H1 (cell line): Measurements from ENCODE around the gene PUS7L. TPM values are rescaled to one million over a fixed set of nuclear protein-coding genes. Genes with fewer than 3 reads are reported as not detected.

Experiments used
- CTCF ChIA-PET: fragments of 300-600 bp; sonication (Branson Sonifier 250); formaldehyde crosslinking; loops from one replicate; lab custom pipeline; 2021; ENCODE audit not compliant: partially characterized antibody; lab: Charles Lee
- POLR2A ChIA-PET: fragments of 300-600 bp; sonication (Branson Sonifier 250); formaldehyde crosslinking; loops from one replicate; lab custom pipeline; 2021; ENCODE audit warnings: inconsistent platforms; ENCODE audit not compliant: partially characterized antibody; lab: Charles Lee
- DNase-seq, 2 experiments: peaks; one replicate each; pipeline versions ENCODE4 v3.0.0 to v3.0.0-alpha.2; 2010 to 2022; ENCODE audit warnings: low spot score in 2 of 2, low read depth in 1 of 2, mixed read lengths in 1 of 2
- FAIRE-seq: peaks from 2 replicates; lab custom pipeline; 2011; peaks lifted over from hg19 to GRCh38; lab: Jason Lieb, UNC
- H2AFZ ChIP-seq: 2 replicates; pipeline ENCODE4 v1.8.1; 2012; ENCODE audit warnings: low read length, inconsistent platforms
- H2AK5ac ChIP-seq: 2 replicates; pipeline ENCODE4 v1.6.1; 2013; ENCODE audit warnings: low read depth, low read length
- H2BK120ac ChIP-seq: replicated peaks from 2 replicates; pipeline ENCODE3; 2013; ENCODE audit warnings: low read depth, low read length, inconsistent platforms
- H2BK12ac ChIP-seq: 2 replicates; pipeline ENCODE4 v1.6.1; 2013; ENCODE audit warnings: low read depth, low read length
- H2BK15ac ChIP-seq: 2 replicates; pipeline ENCODE4 v1.6.1; 2013; ENCODE audit warnings: low read length
- H2BK20ac ChIP-seq: 2 replicates; pipeline ENCODE4 v1.6.1; 2013; ENCODE audit warnings: low read length
- H2BK5ac ChIP-seq: 2 replicates; pipeline ENCODE4 v1.6.1; 2013; ENCODE audit warnings: low read depth, low read length
- H3K14ac ChIP-seq: 2 replicates; pipeline ENCODE4 v1.6.1; 2013; ENCODE audit warnings: inconsistent platforms; ENCODE audit not compliant: insufficient read length
- H3K18ac ChIP-seq: 2 replicates; pipeline ENCODE4 v1.6.1; 2013; ENCODE audit warnings: low read length; ENCODE audit errors: extremely low read depth
- H3K23ac ChIP-seq: 2 replicates; pipeline ENCODE4 v1.6.1; 2013; ENCODE audit warnings: inconsistent platforms; ENCODE audit not compliant: insufficient read length
- H3K23me2 ChIP-seq: 2 replicates; pipeline ENCODE4 v1.6.1; 2013; ENCODE audit warnings: low read depth, low read length
- H3K27ac ChIP-seq: 2 replicates; pipeline ENCODE4 v1.6.1; 2011; ENCODE audit warnings: low read depth, low read length, inconsistent platforms
- H3K27me3 ChIP-seq, 4 experiments: replicated peaks in 1 of 4; 1 replicate in 1 of 4; 2 replicates in 3 of 4; pipeline versions ENCODE4 v1.6.1 to v1.8.1; 2011 to 2013; ENCODE audit warnings: low read length in 3 of 4, mild to moderate bottlenecking in 3 of 4, inconsistent platforms in 2 of 4, mixed read lengths in 2 of 4, moderate library complexity in 1 of 4; ENCODE audit not compliant: control insufficient read depth in 3 of 4, insufficient read depth in 3 of 4; ENCODE audit errors: extremely low read depth in 1 of 4
- H3K36me3 ChIP-seq, 4 experiments: 2 replicates each; pipeline versions ENCODE4 v1.6.1 to v1.8.1; 2011 to 2013; ENCODE audit warnings: mild to moderate bottlenecking in 4 of 4, low read length in 3 of 4, moderate library complexity in 2 of 4, control low read depth in 1 of 4, inconsistent platforms in 1 of 4; ENCODE audit not compliant: insufficient read depth in 4 of 4, control insufficient read depth in 2 of 4
- H3K4ac ChIP-seq: replicated peaks from 2 replicates; pipeline ENCODE3; 2013; ENCODE audit warnings: low read length, low read depth, mixed read lengths, inconsistent platforms; ENCODE audit not compliant: insufficient read length
- H3K4me1 ChIP-seq, 4 experiments: replicated peaks in 1 of 4; 1 replicate in 1 of 4; 2 replicates in 3 of 4; pipeline versions ENCODE4 v1.6.1 to v1.8.1; 2011 to 2013; ENCODE audit warnings: low read length in 3 of 4, inconsistent platforms in 2 of 4, mixed read lengths in 1 of 4; ENCODE audit not compliant: insufficient read depth in 4 of 4, control insufficient read depth in 3 of 4
- H3K4me2 ChIP-seq, 2 experiments: 2 replicates each; pipeline versions ENCODE4 v1.6.1 to v1.8.1; 2011 to 2013; ENCODE audit warnings: low read depth in 2 of 2, low read length in 2 of 2, control low read depth in 1 of 2, inconsistent platforms in 1 of 2, mild to moderate bottlenecking in 1 of 2; ENCODE audit not compliant: insufficient read depth in 1 of 2
- H3K4me3 ChIP-seq, 4 experiments: fragments of 200-600, 300-600 bp in 1 of 4; sonication (generic), shearing (Covaris generic), sonication (Bioruptor Twin) in 1 of 4; 2 replicates each; pipeline versions ENCODE4 v1.5.1 to v1.8.1; 2011 to 2016; ENCODE audit warnings: low read length in 4 of 4, low read depth in 3 of 4, control low read depth in 2 of 4, inconsistent platforms in 2 of 4, mild to moderate bottlenecking in 2 of 4, mixed read lengths in 1 of 4, moderate library complexity in 1 of 4; ENCODE audit not compliant: insufficient read depth in 2 of 4; ENCODE audit errors: extremely low read depth in 1 of 4
- H3K56ac ChIP-seq: replicated peaks from 2 replicates; pipeline ENCODE3; 2013; ENCODE audit warnings: low read depth, mild to moderate bottlenecking, mixed read lengths, low read length, inconsistent platforms; ENCODE audit not compliant: insufficient read length
- H3K79me1 ChIP-seq: 2 replicates; pipeline ENCODE4 v1.6.1; 2013; ENCODE audit warnings: low read depth, low read length, control low read depth
- H3K79me2 ChIP-seq, 2 experiments: 2 replicates each; pipeline versions ENCODE4 v1.6.1 to v1.8.1; 2012 to 2013; ENCODE audit warnings: low read length in 2 of 2, mild to moderate bottlenecking in 2 of 2, inconsistent platforms in 1 of 2; ENCODE audit not compliant: insufficient read depth in 2 of 2, control insufficient read depth in 1 of 2
- H3K9ac ChIP-seq, 4 experiments: replicated peaks in 1 of 4; 1 replicate in 1 of 4; 2 replicates in 3 of 4; pipeline versions ENCODE4 v1.6.1 to v1.8.1; 2011 to 2013; ENCODE audit warnings: low read depth in 3 of 4, low read length in 3 of 4, control low read depth in 2 of 4, mild to moderate bottlenecking in 2 of 4, moderate library complexity in 2 of 4, inconsistent platforms in 1 of 4; ENCODE audit errors: extremely low read depth in 1 of 4
- H3K9me3 ChIP-seq, 2 experiments: 2 replicates each; pipeline versions ENCODE4 v1.6.1 to v1.8.1; 2012 to 2013; ENCODE audit warnings: mild to moderate bottlenecking in 2 of 2, moderate library complexity in 2 of 2, control low read depth in 1 of 2, inconsistent platforms in 1 of 2, low read depth in 1 of 2, low read length in 1 of 2, mixed read lengths in 1 of 2; ENCODE audit not compliant: insufficient read depth in 2 of 2
- H4K20me1 ChIP-seq, 2 experiments: replicated peaks in 1 of 2; 2 replicates each; pipeline versions ENCODE3 to v1.8.1; 2011 to 2013; ENCODE audit warnings: inconsistent platforms in 2 of 2, low read length in 2 of 2, mild to moderate bottlenecking in 1 of 2; ENCODE audit not compliant: insufficient read depth in 2 of 2, control insufficient read depth in 1 of 2
- H4K5ac ChIP-seq: 2 replicates; pipeline ENCODE4 v1.6.1; 2013; ENCODE audit warnings: low read length, low read depth, mixed read lengths, inconsistent platforms; ENCODE audit not compliant: insufficient read length
- H4K8ac ChIP-seq: 2 replicates; pipeline ENCODE4 v1.8.0; 2013; ENCODE audit warnings: mild to moderate bottlenecking, moderate library complexity, low read length, inconsistent platforms; ENCODE audit not compliant: insufficient read depth; ENCODE audit errors: extremely low read depth
- H4K91ac ChIP-seq: replicated peaks from 2 replicates; pipeline ENCODE3; 2013; ENCODE audit warnings: low read length, mixed read lengths, inconsistent platforms; ENCODE audit not compliant: insufficient read length
- ASH2L ChIP-seq: fragments of 200-600, 300-600 bp; sonication (generic); IDR thresholded peaks from one replicate; pipeline ENCODE4 v1.7.1; 2017; ENCODE audit warnings: low read length
- CBX8 ChIP-seq: fragments of 300-800, 300-1000 bp; sonication (generic); IDR thresholded peaks from 2 replicates; pipeline ENCODE4 v1.7.1; 2016; ENCODE audit warnings: low read depth, low read length, borderline replicate concordance
- CHD1 ChIP-seq: IDR thresholded peaks from 2 replicates; pipeline ENCODE4 v1.6.1; 2012; ENCODE audit warnings: low read depth, low read length, improper control_type of control experiment
- CTCF ChIP-seq, 3 experiments: IDR thresholded peaks; 1 replicate in 2 of 3; 2 replicates in 1 of 3; pipeline versions ENCODE4 v1.5.1 to v1.6.1; 2011; ENCODE audit warnings: low read length in 3 of 3, mild to moderate bottlenecking in 3 of 3, inconsistent platforms in 2 of 3, low read depth in 1 of 3, moderate library complexity in 1 of 3; ENCODE audit not compliant: insufficient read depth in 1 of 3; ENCODE audit errors: control extremely low read depth in 1 of 3
- MAFK ChIP-seq: IDR thresholded peaks from 2 replicates; pipeline ENCODE4 v1.6.1; 2012; ENCODE audit warnings: low read depth, mild to moderate bottlenecking, improper control_type of control experiment, low read length
- POU5F1 ChIP-seq: IDR thresholded peaks from 2 replicates; pipeline ENCODE4 v1.6.1; 2011; ENCODE audit warnings: low read depth, mild to moderate bottlenecking, low read length, moderate library complexity
- RNF2 ChIP-seq: fragments of 200-900, 300-1000 bp; sonication (generic); IDR thresholded peaks from 2 replicates; pipeline ENCODE4 v1.7.1; 2016; ENCODE audit warnings: borderline replicate concordance, low read depth, mild to moderate bottlenecking, antibody characterized with exemption, low read length; ENCODE audit not compliant: poor library complexity, severe bottlenecking; ENCODE audit errors: missing control alignments
- SP4 ChIP-seq: IDR thresholded peaks from 2 replicates; pipeline ENCODE4 v1.6.1; 2012; ENCODE audit warnings: low read length, inconsistent platforms
- SUZ12 ChIP-seq: fragments of 200-600 bp; sonication (generic); IDR thresholded peaks from 2 replicates; pipeline ENCODE4 v1.6.1; 2012; ENCODE audit warnings: mild to moderate bottlenecking, inconsistent platforms, low read length, moderate library complexity, mixed read lengths
- TAF1 ChIP-seq: IDR thresholded peaks from 2 replicates; pipeline ENCODE4 v1.6.1; 2011; ENCODE audit warnings: mild to moderate bottlenecking, low read depth, low read length
- YY1 ChIP-seq: IDR thresholded peaks from 2 replicates; pipeline ENCODE4 v1.6.1; 2011; ENCODE audit warnings: low read depth, mild to moderate bottlenecking, low read length
- polyA plus RNA-seq, 7 experiments: library from polyadenylated mRNA; depleted of rRNA in 3 of 7; stranded (reverse) in 5 of 7; unstranded in 2 of 7; fragments of >200 nt in 5 of 7; fragments of 200-250 nt in 2 of 7; gene quantifications; 1 replicate in 5 of 7; 2 replicates in 1 of 7; 4 replicates in 1 of 7; pipeline versions ENCODE4 v1.2.1 to v1.2.3, GENCODE V29; 2011 to 2013; ENCODE audit warnings: missing spikeins in 2 of 7, mixed read lengths in 2 of 7
- total RNA-seq: library from RNA; stranded (reverse); fragmentation: NEBNext Ultra II Directional; extraction: Animal tissue kit (Norgen Biotek cat#: 25700); gene quantifications from 2 replicates; pipeline ENCODE4 v1.2.1, GENCODE V29; 2021

Gene PUS7L
- total and polyA plus RNA-seq, 2 of the 8 experiments (the other 6 are each of a cell fraction or from before 2014, with no cell fraction given), result 3.6 to 26.8 TPM

DNA sequence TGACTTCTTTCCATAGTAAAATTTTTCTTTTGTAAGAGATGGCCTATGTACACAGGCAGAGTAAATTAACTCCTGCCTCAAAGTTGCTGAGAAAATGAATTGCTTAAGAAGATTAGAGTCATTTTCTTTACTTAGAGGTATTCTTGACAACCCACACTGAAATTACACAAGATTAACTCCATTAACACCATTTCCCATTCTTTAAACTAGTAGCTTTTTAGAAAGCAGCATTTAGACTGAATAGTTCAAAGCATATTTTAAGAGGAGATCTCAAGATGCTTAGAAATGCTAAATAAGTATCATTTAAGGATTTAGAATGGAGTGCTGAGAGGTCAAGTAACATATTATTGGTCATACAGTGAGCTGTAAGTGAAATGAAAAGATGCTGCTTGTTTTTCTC lies 35.5 kb downstream of the PUS7L start (continued):
- TF ChIP-seq MAFK, result no peak
- TF ChIP-seq, all 59 proteins: peak for 0

- no peak for FAIRE-seq
- H3K79me2 ChIP-seq, result no peaks in the 10 kb centered on the region
- no peak overlapping the region for H4K91ac ChIP-seq
- H3K23me2 ChIP-seq, result no peaks in the 10 kb centered on the region
- no peak overlapping the region for H3K4me2 ChIP-seq
- no peak overlapping the region for H3K18ac ChIP-seq
- no peak overlapping the region for H3K23ac ChIP-seq
- H3K14ac ChIP-seq, result no peak overlapping the region
- no peak for DNase-seq
- no peak overlapping the region for H2BK15ac ChIP-seq
- H2BK12ac ChIP-seq, result no peak overlapping the region
- H3K9me3 ChIP-seq, result no peaks in the 10 kb centered on the region
- no peak overlapping the region for H3K56ac ChIP-seq
- no peak overlapping the region for H4K5ac ChIP-seq
- ChIA-PET CTCF (no interaction called here), POLR2A (interaction anchor here (1.0 kb wide), 1 partner anchor 171 kb away, joined by 4 read pairs; the partner anchor contains the start of gene ADAMTS20)
- no peak overlapping the region for H3K4me3 ChIP-seq
- H3K79me1 ChIP-seq, result no peaks in the 10 kb centered on the region
- no peak overlapping the region for H2AFZ ChIP-seq
- H2BK5ac ChIP-seq, result no peak overlapping the region
- no peaks in the 10 kb centered on the region for H3K36me3 ChIP-seq
- no peaks in the 10 kb centered on the region; a peak in 1 of 7 replicates for H3K4me1 ChIP-seq
- H3K4ac ChIP-seq, result no peak overlapping the region
- H3K9ac ChIP-seq, result no peak overlapping the region
- no peak overlapping the region for H4K8ac ChIP-seq
- no peak overlapping the region for H2BK120ac ChIP-seq
- no peaks in the 10 kb centered on the region for H4K20me1 ChIP-seq
- no peak overlapping the region for H3K27ac ChIP-seq
- no peak overlapping the region for H2BK20ac ChIP-seq
- H3K27me3 ChIP-seq, result no peaks in the 10 kb centered on the region
- H2AK5ac ChIP-seq, result no peak overlapping the region
- TF ChIP-seq RNF2, result no peak
- no peak for TF ChIP-seq YY1
- no peak for TF ChIP-seq CHD1
- no peak for TF ChIP-seq SP4
- TF ChIP-seq CTCF (IDR thresholded peaks at IDR 0.05; ENCODE audit: control extremely low read depth in 1 of 3, insufficient read depth in 1 of 3, low read depth in 1 of 3, low read length in 3 of 3), result no peak
- TF ChIP-seq TAF1, result no peak
- no peak for TF ChIP-seq POU5F1
- TF ChIP-seq CBX8, result no peak
- TF ChIP-seq ASH2L, result no peak
- TF ChIP-seq SUZ12, result no peak
Observed at GRCh38 chr12:43722621-43723020, 36.0 kb downstream of the PUS7L start.
